Pancreas (tissue), 10 donors: ENCODE data around the gene KIF22. TPM values are rescaled to one million over a fixed set of nuclear protein-coding genes. Genes with fewer than 3 reads are reported as not detected.

Experiments
- ATAC-seq, 4 donors: fragments of 200-7000 bp; cut with Tn5 transposase; one replicate each; pipeline versions ENCODE4 v1.8.0 to v1.9.1; 2020; ENCODE audit warnings: mild to moderate bottlenecking in 4 of 4, moderate library complexity in 4 of 4
- DNase-seq, 6 donors: peaks; one replicate each; pipeline ENCODE4 v3.0.0-alpha.2; 2020
- FAIRE-seq: peaks from 2 replicates; lab custom pipeline; 2012; peaks lifted over from hg19 to GRCh38; lab: Jason Lieb, UNC
- H3K27ac ChIP-seq, 4 donors: fragments of 200-600 bp; sonication (generic); 1 replicate in 3 of 4; 2 replicates in 1 of 4; pipeline versions ENCODE4 v1.5.0 to v1.8.0; 2020
- H3K27me3 ChIP-seq, 4 donors: fragments of 200-600 bp; one replicate each; pipeline ENCODE4 v1.8.0; 2021
- H3K36me3 ChIP-seq, 3 donors: fragments of 200-600 bp; sonication (generic) in 1 of 3; one replicate each; pipeline versions ENCODE4 v1.5.0 to v1.8.0; 2020 to 2021
- H3K4me1 ChIP-seq, 3 donors: fragments of 200-600 bp; one replicate each; pipeline ENCODE4 v1.8.0; 2021
- H3K4me3 ChIP-seq, 4 donors: fragments of 200-600 bp; sonication (generic) in 2 of 4; one replicate each; pipeline versions ENCODE4 v1.5.0 to v1.8.0; 2020 to 2021
- H3K9me3 ChIP-seq, 4 donors: fragments of 200-600 bp; one replicate each; pipeline ENCODE4 v1.8.0; 2021
- WGBS, 2 donors: extraction: QIAGEN DNeasy Blood & Tissue Kit; methylation state at CpG; one replicate each; pipeline ENCODE4 v1.1.7; 2013; 5-methylcytosine and 5-hydroxymethylcytosine counted together
- intact Hi-C, 3 donors: fragments of 100-400 bp; cut with DNase I; formaldehyde crosslinking; loops; one replicate each; pipeline versions ENCODE4 v1.11.1 to v1.14.2; 2022
- polyA plus RNA-seq, 2 donors: library from polyadenylated mRNA; stranded (reverse); fragments of 200-250 nt; gene quantifications; one replicate each; pipeline ENCODE4 v1.2.3, GENCODE V29; 2013
- total RNA-seq, 6 donors: library from RNA; stranded (reverse); fragmentation: NEBNext Ultra II Directional in 4 of 6; extraction: Animal tissue kit (Norgen Biotek cat#: 25700) in 4 of 6; gene quantifications; one replicate each; pipeline versions ENCODE4 v1.2.1 to v1.2.4, GENCODE V29; 2021 to 2023
- TF ChIP-seq, protein P1 (sequence below), 4 donors: fragments of 200-600 bp; sonication (generic) in 3 of 4; IDR thresholded peaks; one replicate each; pipeline versions ENCODE4 v1.5.0 to v1.8.0; 2021; ENCODE audit warnings: antibody characterized with exemption in 4 of 4
- donor health status: healthy with polysubstance abuse.
- donor health status: DM: no; HTN: no; CAD: no; lungs with moderate emphysema.
- donor health status: DM: no; HTN: no; CAD: no.
- donor health status: control.
- donor health status: control.
- donor health status: Bipolar disorder and iron deficiency.
- donor health status: DM: yes; HTN: yes; CAD: no.
- donor health status: DM: no; HTN: no; CAD: no.
- donor health status: DM: no; HTN: no; CAD: no.
- donor health status: DM: yes; HTN: yes; CAD: no.

KIF22 gene
- total and polyA plus RNA-seq, 8 donors = 7.7 to 51.2 (median 13.9) TPM

DNA sequence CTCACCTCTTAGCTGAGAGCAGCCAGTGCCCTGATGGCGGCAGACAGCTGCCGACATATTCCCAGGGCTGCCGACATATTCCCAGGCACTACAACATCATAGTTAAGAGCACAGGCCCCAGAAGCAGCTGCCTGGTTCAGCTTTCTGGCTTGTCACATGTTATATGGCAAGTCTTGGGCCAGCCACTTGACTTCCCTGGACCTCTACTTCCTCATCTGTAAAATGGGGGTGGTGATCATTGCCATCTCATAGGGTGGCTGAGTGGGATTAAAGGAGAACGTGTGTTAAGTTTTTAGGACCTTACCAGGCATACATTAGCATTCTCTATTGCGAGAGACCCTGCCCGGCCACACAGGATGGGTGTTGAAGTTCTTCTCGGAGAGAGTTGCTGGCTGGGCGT lies 53.4 kb downstream of the KIF22 start:
- no peaks in the 10 kb centered on the region for H3K4me1 ChIP-seq
- TF ChIP-seq, protein P1, sequence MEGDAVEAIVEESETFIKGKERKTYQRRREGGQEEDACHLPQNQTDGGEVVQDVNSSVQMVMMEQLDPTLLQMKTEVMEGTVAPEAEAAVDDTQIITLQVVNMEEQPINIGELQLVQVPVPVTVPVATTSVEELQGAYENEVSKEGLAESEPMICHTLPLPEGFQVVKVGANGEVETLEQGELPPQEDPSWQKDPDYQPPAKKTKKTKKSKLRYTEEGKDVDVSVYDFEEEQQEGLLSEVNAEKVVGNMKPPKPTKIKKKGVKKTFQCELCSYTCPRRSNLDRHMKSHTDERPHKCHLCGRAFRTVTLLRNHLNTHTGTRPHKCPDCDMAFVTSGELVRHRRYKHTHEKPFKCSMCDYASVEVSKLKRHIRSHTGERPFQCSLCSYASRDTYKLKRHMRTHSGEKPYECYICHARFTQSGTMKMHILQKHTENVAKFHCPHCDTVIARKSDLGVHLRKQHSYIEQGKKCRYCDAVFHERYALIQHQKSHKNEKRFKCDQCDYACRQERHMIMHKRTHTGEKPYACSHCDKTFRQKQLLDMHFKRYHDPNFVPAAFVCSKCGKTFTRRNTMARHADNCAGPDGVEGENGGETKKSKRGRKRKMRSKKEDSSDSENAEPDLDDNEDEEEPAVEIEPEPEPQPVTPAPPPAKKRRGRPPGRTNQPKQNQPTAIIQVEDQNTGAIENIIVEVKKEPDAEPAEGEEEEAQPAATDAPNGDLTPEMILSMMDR (IDR thresholded peaks at IDR 0.05) = no peak
- no peak for FAIRE-seq
- intact Hi-C loops = loop anchor here in 1 of 3 donors (10.0 kb wide), 1 partner anchor 149 kb away; no protein-coding TSS in a partner anchor
- no peak for DNase-seq
- H3K27me3 ChIP-seq = no peaks in the 10 kb centered on the region
- 90 to 94% methylated on average over 8 of the region's 8 CpGs for WGBS, 2 donors
- no peak overlapping the region for H3K27ac ChIP-seq
- peaks cover 0 to 61% (median 28%) of the 10 kb centered on the region in 3 donors for H3K36me3 ChIP-seq
- no peaks in the 10 kb centered on the region for H3K9me3 ChIP-seq
- no peak for ATAC-seq
- no peak overlapping the region for H3K4me3 ChIP-seq

GRCh38 chr16:29844575-29845331 lies 54.2 kb downstream of the KIF22 start:
- DNase-seq = no peak
- Histone ChIP-seq H3K4me3 (no peak overlapping the region), H3K27me3 (no peaks in the 10 kb centered on the region), H3K27ac (no peak overlapping the region), H3K4me1 (no peaks in the 10 kb centered on the region), H3K9me3 (no peaks in the 10 kb centered on the region), H3K36me3 (peaks cover 0 to 60% (median 28%) of the 10 kb centered on the region in 3 donors)
- WGBS, 2 donors = 90 to 91% methylated on average over 27 to 28 of the region's 28 CpGs
- intact Hi-C loops = loop anchor here in 1 of 3 donors (10.0 kb wide), 1 partner anchor 150 kb away; no protein-coding TSS in a partner anchor
- FAIRE-seq = no peak
- no peak for ATAC-seq
- TF ChIP-seq, protein P1 (IDR thresholded peaks at IDR 0.05) = no peak

- DNase-seq (no peak), FAIRE-seq (no peak), ATAC-seq (no peak)
- H3K4me3 ChIP-seq = no peak overlapping the region
- no peak overlapping the region for H3K27ac ChIP-seq
- H3K27me3 ChIP-seq = no peaks in the 10 kb centered on the region
- 90% methylated on average over 18 of the region's 18 CpGs for WGBS, 2 donors
- intact Hi-C loops = loop anchor here in 1 of 3 donors (10.0 kb wide), 1 partner anchor 151 kb away; no protein-coding TSS in a partner anchor
- TF ChIP-seq, protein P1 (IDR thresholded peaks at IDR 0.05) = no peak
- H3K9me3 ChIP-seq = no peaks in the 10 kb centered on the region
- no peaks in the 10 kb centered on the region for H3K4me1 ChIP-seq
- H3K36me3 ChIP-seq = peaks cover 0 to 51% (median 28%) of the 10 kb centered on the region in 3 donors
Measured at GRCh38 chr16:29845656-29846055, 55.1 kb downstream of the KIF22 start.

DNA sequence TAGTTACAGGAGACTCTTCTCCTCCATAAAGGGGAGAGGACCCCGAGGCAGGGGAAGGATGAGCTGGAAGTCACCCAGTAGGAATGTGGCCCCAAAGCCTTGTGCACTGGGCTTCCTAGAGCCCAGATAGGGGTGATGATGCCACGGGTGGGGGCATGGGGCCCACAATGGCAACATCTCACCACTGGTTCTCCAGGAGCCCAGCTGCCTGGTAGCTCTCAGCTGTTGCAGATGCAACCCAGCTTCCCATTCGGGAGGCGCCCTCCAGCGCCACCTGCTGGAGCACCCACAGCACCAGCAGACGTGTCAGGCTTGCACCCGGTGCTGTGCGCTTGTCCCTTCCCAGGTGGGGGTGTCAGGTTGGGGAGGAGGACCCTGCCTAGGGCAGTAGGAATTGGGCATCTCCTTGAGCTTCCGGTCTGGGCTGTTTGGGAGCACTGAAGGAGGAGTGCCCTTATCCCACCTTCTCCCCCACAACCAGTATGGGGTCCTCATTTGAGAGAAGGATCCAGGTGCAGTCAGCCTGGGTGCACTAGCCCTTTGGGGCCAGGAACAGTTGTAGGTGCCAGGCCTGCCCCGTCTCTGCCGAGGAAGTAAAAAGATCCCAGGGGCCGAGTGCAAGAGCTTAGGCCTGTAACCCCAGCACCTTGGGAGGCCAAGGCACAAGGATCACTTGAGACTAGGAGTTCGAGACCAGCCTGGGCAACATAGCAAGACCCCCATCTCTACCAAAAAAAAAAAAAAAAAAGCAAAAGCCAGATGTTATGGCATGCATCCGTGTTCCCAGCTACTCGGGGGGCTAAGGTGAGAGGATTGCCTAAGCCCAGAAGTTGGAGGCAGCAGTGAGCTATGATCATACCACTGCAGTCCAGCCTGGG lies 58.1 kb downstream of the KIF22 start:
- DNase-seq (peak; percentile 65 to 96 (median 86)), FAIRE-seq (no peak), ATAC-seq (peak; percentile 82 to 92 (median 90))
- TF ChIP-seq, protein P1 (IDR thresholded peaks at IDR 0.05) = peak; percentile 81 to 91 (median 88)
- Histone ChIP-seq H3K4me1 (no peaks in the 10 kb centered on the region), H3K36me3 (peaks cover 0 to 30% (median 16%) of the 10 kb centered on the region in 3 donors), H3K4me3 (no peak overlapping the region), H3K27ac (no peak overlapping the region), H3K9me3 (no peaks in the 10 kb centered on the region), H3K27me3 (no peaks in the 10 kb centered on the region)
- WGBS, 2 donors = 32 to 45% methylated on average over 15 of the region's 15 CpGs
- intact Hi-C loops = loop anchor here in 1 of 3 donors (10.0 kb wide), 1 partner anchor 154 kb away; no protein-coding TSS in a partner anchor
